BE2C (cell line): ENCODE measurements around the gene FGD2.

ENCODE experiments used
- DNase-seq: peaks from one replicate; pipeline ENCODE4 v3.0.0-alpha.2; 2020
- H3K27me3 ChIP-seq: fragments of 250-450 bp; sonication (Bioruptor Pico); 2 replicates; pipeline ENCODE4 v1.5.1; 2020; ENCODE audit warnings: mild to moderate bottlenecking
- H3K36me3 ChIP-seq: fragments of 250-450 bp; sonication (Bioruptor Pico); 2 replicates; pipeline ENCODE4 v1.5.1; 2020; ENCODE audit warnings: mild to moderate bottlenecking
- H3K4me1 ChIP-seq: fragments of 250-450 bp; sonication (Bioruptor Pico); 2 replicates; pipeline ENCODE4 v1.5.1; 2020
- H3K4me3 ChIP-seq: 2 replicates; pipeline ENCODE4 v1.5.1; 2011; ENCODE audit warnings: low read depth, low read length
- H3K9me3 ChIP-seq: fragments of 250-450 bp; sonication (Bioruptor Pico); 2 replicates; pipeline ENCODE4 v1.5.1; 2020
- TF ChIP-seq, protein P1 (sequence below): IDR thresholded peaks from 2 replicates; pipeline ENCODE4 v1.5.1; 2012; ENCODE audit warnings: mild to moderate bottlenecking, low read depth, low read length

FGD2 gene

DNA sequence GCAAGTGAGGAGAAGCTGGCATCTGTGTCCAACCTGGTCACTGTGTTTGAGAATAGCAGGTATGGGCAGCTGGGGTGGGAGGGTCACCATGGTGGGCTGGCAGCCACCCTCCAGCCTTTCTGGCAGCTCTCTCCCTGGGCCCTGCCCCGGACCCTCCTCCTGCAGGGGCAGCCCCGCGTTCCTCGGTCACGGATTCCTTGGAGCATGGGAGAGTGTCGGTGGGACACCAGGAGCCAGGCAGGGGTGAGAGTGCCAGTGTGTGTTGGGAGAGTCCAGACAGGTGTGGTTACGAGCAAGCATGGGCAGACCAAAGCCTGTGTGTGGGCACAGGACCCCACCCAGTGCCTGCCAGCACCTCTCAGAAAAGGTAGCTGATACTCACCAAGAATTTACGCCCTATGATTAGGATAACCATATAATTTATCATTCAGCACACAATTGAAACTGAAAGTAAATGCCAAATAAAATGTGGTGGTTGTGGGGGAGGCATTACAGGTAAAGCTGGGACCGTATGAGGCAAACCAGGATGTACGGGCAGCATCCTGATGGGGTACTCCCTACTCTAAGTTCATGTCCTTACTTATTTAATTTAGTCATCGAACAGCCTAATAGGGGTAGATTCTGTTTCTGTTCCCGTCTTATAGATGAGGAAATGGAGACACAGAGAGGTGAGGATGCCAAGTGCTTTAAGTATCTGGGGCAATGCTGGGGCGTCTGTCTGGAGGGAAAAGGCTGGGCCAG is 542 bp downstream of the FGD2 start:
- Histone ChIP-seq H3K36me3 (no peaks in the 10 kb centered on the region), H3K9me3 (no peaks in the 10 kb centered on the region), H3K4me3 (no peak overlapping the region), H3K4me1 (no peaks in the 10 kb centered on the region; the same call in 1 of the 2 replicates), H3K27me3 (no peaks in the 10 kb centered on the region)
- TF ChIP-seq, protein P1, sequence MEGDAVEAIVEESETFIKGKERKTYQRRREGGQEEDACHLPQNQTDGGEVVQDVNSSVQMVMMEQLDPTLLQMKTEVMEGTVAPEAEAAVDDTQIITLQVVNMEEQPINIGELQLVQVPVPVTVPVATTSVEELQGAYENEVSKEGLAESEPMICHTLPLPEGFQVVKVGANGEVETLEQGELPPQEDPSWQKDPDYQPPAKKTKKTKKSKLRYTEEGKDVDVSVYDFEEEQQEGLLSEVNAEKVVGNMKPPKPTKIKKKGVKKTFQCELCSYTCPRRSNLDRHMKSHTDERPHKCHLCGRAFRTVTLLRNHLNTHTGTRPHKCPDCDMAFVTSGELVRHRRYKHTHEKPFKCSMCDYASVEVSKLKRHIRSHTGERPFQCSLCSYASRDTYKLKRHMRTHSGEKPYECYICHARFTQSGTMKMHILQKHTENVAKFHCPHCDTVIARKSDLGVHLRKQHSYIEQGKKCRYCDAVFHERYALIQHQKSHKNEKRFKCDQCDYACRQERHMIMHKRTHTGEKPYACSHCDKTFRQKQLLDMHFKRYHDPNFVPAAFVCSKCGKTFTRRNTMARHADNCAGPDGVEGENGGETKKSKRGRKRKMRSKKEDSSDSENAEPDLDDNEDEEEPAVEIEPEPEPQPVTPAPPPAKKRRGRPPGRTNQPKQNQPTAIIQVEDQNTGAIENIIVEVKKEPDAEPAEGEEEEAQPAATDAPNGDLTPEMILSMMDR: no peak
- DNase-seq: no peak

DNA sequence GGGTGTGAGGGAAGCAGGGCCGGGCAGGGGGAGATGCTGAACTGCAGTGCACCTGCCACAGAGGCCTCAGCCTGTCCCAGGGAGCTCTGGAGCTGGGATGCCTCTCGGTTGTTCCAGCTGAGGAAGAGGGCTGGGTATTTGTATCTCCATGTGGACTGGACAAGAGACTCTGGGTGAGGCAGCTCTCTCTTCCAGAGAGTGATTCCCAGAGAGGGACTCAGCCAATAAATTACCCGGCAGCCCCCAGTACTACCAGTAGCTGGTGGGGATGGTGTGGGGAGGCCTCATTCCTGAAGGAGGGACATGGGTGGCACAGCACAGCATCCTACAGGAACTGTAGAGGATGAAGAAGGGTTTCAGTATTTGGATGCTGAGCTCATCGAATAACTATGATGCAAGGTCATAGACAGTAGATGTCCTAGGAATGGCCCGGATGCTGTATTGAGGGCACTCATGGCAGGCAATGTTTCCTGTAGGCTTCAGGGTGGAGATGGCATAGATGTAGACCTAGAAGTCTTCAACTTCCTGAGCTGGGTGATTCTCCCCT is 1.4 kb downstream of the FGD2 start:
- Histone ChIP-seq H3K4me3 (no peak overlapping the region), H3K36me3 (no peaks in the 10 kb centered on the region)
- TF ChIP-seq, protein P1: no peak

DNA sequence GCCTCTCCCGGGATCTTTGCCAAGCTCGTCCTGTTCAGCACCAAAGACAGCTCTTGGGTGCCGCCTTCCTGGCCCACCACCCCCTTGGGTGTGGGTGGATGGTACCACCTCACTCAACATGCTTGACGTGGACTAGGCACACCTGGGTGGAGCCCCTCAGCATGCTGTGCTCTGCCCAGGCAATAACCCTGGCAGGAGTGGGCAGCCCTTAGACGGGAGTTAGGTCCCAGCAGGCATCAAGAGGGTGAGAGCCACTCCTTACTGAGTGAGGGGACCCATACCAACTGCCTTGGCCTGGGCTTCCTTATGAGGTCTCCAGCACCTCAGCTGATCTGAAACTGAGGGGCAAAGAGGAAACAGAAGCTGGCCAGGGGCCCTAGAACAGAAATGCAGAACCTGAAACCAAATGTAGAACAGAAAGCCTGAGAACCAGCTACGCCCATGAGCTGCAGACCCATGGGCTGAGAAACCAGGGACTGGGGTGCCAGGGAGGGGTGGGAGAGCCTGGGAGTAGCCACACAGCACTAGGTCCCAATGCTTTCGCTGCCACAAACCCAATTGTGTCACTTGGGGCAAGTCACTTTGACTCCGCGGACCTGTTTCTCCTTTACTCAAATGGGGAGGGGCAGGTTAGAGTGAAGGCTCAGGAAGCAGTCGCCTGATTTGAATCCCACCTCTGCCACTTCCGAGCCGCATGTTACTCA is 2.0 kb downstream of the FGD2 start:
- no peak for DNase-seq
- no peaks in the 10 kb centered on the region for H3K9me3 ChIP-seq
- H3K4me1 ChIP-seq: no peaks in the 10 kb centered on the region; the same call in 1 of the 2 replicates
- no peaks in the 10 kb centered on the region for H3K27me3 ChIP-seq
- TF ChIP-seq, protein P1: no peak
- H3K36me3 ChIP-seq: no peaks in the 10 kb centered on the region
- no peak overlapping the region for H3K4me3 ChIP-seq

More for the DNA sequence above, 1.4 kb downstream of the FGD2 start:
- no peaks in the 10 kb centered on the region; the same call in 1 of the 2 replicates for H3K4me1 ChIP-seq
- no peaks in the 10 kb centered on the region for H3K27me3 ChIP-seq
- no peak for DNase-seq
- no peaks in the 10 kb centered on the region for H3K9me3 ChIP-seq

DNA sequence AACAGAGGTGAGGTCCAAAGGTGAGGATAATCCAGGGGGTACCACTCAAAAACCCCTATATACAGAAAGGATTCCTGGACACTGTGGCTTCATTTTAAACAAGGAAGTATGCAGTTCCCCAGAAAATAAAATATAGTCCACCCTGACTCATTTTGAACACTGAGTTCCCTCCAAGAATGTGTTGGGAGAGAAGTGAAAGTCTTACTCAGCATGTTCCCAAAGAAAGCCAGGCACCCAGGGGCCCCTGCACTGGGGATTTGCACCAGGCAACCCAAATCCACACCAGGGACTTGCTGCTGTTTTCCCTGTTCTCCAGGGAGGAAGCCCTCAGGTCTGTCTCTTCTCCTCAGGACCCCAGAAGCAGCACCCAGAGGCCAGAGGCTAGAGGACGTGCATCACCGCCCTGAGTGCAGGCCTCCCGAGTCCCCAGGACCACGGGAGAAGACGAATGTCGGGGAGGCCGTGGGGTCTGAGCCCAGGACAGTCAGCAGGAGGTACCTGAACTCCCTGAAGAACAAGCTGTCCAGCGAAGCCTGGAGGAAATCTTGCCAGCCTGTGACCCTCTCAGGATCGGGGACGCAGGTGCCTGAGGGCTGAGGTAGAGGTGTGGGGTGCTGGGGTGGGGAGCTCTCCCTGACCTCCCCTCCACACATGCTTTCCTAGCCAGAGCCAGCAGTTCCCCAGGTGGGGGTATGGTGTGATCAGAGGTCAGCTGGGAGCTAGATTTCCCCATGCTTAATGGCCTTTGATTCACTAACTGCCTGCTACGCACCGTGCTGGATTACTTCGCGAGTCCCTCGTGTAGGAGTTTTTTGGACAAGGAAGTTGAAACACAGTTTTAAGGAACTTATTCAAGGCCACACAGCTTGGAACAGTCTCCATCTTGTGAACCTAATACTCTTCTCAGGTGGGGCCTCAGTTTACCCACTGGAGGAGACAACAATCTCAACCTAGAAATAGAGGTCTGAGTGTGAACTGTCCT is 3.3 kb downstream of the FGD2 start:
- H3K27me3 ChIP-seq: no peaks in the 10 kb centered on the region
- no peaks in the 10 kb centered on the region; the same call in 1 of the 2 replicates for H3K4me1 ChIP-seq
- TF ChIP-seq, protein P1: no peak
- H3K36me3 ChIP-seq: no peaks in the 10 kb centered on the region
- H3K9me3 ChIP-seq: no peaks in the 10 kb centered on the region
- no peak overlapping the region for H3K4me3 ChIP-seq
- DNase-seq: no peak

DNA sequence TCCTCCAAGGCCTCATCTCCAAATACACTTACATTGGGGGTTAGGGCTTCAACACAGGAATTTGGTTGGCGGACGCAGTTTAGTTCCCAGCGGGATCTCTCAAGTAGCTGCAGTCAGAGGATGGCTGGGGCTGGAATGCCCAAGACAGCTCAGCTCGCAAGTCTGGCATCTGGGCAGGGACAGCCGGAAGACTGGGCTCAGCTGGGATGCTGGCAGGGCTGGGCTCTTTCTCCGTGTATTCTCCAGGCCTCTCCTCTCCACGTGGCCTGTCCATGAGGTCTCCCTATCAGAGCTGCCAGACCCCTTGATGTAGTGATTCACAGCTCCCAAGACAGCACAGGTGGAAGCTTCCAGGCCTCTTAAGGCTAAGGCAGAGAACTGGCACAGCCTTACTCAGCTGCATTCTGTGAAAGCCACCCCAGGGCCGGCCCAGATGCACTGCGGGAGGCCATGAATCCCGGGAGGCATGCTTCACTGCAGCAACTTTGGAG is 5.0 kb downstream of the FGD2 start:
- TF ChIP-seq, protein P1: no peak
- no peak overlapping the region for H3K4me3 ChIP-seq
- no peaks in the 10 kb centered on the region for H3K27me3 ChIP-seq
- no peak for DNase-seq
- H3K9me3 ChIP-seq: no peaks in the 10 kb centered on the region
- H3K4me1 ChIP-seq: no peaks in the 10 kb centered on the region
- no peaks in the 10 kb centered on the region for H3K36me3 ChIP-seq
